Activated CD4-positive, alpha-beta T cell treated with anti-CD3 and anti-CD28 coated beads for 36 hours (primary cell): ENCODE data around the gene STK35. TPM values are rescaled to one million over a fixed set of nuclear protein-coding genes. Genes with fewer than 3 reads are reported as not detected.
A peak's percentile ranks its signal among the peaks of the same experiment; 100 is the strongest.

Experiments used
- ATAC-seq: fragments of 200-7000 bp; cut with Tn5 transposase; one replicate; pipeline ENCODE4 v1.10.0; 2021; ENCODE audit warnings: mild to moderate bottlenecking, moderate library complexity
- CTCF ChIA-PET: fragments of 350-600 bp; sonication (Branson Sonifier 250); formaldehyde crosslinking; loops from one replicate; lab custom pipeline; 2021; ENCODE audit warnings: antibody characterized with exemption; lab: Charles Lee
- POLR2A ChIA-PET: fragments of 350-600 bp; sonication (Branson Sonifier 250); formaldehyde crosslinking; loops from one replicate; lab custom pipeline; 2021; ENCODE audit warnings: antibody characterized with exemption, inconsistent platforms; lab: Charles Lee
- DNase-seq: peaks from one replicate; pipeline ENCODE4 v3.0.0-alpha.2; 2020
- H3K27ac Mint-ChIP-seq: one replicate; pipeline ENCODE4 v1.8.0; 2021; ENCODE audit warnings: mixed read lengths
- H3K27me3 Mint-ChIP-seq: one replicate; pipeline ENCODE4 v1.8.0; 2021; ENCODE audit warnings: mixed read lengths
- H3K36me3 Mint-ChIP-seq: one replicate; pipeline ENCODE4 v1.8.0; 2021; ENCODE audit warnings: low read depth, mixed read lengths
- H3K4me1 Mint-ChIP-seq: one replicate; pipeline ENCODE4 v1.8.0; 2021; ENCODE audit warnings: mixed read lengths
- H3K4me3 Mint-ChIP-seq: one replicate; pipeline ENCODE4 v1.8.0; 2021; ENCODE audit warnings: mild to moderate bottlenecking, moderate library complexity, mixed read lengths
- H3K9me3 Mint-ChIP-seq: one replicate; pipeline ENCODE4 v1.8.0; 2021; ENCODE audit warnings: low read depth, mixed read lengths
- intact Hi-C, 2 experiments: fragments of 100-400 bp; cut with DNase I in 1 of 2; cut with micrococcal nuclease in 1 of 2; formaldehyde crosslinking; loops; one replicate each; pipeline versions ENCODE4 v1.14.2 to v1.15.1; 2022 to 2024; cut with DNase I, micrococcal nuclease
- total RNA-seq, 2 experiments: library from RNA; stranded (reverse); gene quantifications; one replicate each; pipeline ENCODE4 v1.2.3, GENCODE V29; 2021

Gene STK35
- total RNA-seq, 2 experiments from 2014 or later = 18.2 to 20.9 TPM

DNA sequence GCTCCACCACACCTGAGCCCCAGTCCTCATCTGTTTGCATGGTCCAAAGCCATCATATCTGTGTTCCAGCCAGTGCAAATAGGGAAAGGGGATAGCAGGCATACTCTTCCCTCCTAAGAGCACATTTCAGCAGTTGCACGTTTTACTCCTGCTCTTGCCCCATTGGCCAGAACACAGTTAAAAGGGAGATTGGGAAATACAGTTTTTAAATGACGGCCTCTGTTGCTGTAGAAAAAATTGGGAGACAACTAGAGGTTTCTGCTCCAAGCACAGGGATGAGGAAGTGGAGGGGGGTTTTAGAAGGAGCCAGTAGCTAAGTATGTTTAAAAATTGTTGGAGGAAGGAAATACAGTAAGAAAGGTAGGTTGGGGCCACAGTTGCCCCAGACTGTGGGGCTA is 14.6 kb upstream of the STK35 start:
- no peaks in the 10 kb centered on the region for H3K36me3 Mint-ChIP-seq
- no peak overlapping the region for H3K4me3 Mint-ChIP-seq
- ChIA-PET POLR2A (no interaction called here), CTCF (no interaction called here)
- H3K4me1 Mint-ChIP-seq = no peaks in the 10 kb centered on the region
- no peaks in the 10 kb centered on the region for H3K9me3 Mint-ChIP-seq
- peaks cover 22% of the 10 kb centered on the region for H3K27me3 Mint-ChIP-seq
- no peak for ATAC-seq
- DNase-seq = no peak
- intact Hi-C loops = no loop called here
- no peak overlapping the region for H3K27ac Mint-ChIP-seq

DNA sequence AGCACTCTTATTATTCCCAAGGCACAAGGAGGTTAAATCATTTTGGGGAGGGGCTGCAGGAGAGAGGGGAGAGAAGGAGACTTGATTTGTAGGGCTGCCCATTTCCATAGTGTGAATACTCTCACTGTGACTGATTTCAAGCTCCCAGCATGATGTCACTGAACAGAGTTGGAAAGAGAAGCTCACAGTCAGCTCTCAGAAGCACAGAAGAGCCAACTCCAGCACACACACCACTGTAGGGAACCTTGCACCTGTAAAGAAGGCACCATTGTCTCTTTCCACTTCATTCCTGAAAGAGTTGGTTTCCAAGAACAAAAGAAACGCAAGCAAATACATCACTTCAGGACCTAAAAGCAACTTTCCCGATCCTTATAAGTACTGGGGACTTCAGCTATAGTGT is 12.7 kb upstream of the STK35 start:
- DNase-seq (no peak), ATAC-seq (no peak)
- H3K27ac Mint-ChIP-seq = no peak overlapping the region
- no peaks in the 10 kb centered on the region for H3K9me3 Mint-ChIP-seq
- ChIA-PET POLR2A (no interaction called here), CTCF (no interaction called here)
- no peaks in the 10 kb centered on the region for H3K36me3 Mint-ChIP-seq
- H3K4me1 Mint-ChIP-seq = no peaks in the 10 kb centered on the region
- intact Hi-C loops = no loop called here
- H3K4me3 Mint-ChIP-seq = no peak overlapping the region
- peaks cover 28% of the 10 kb centered on the region for H3K27me3 Mint-ChIP-seq

DNA sequence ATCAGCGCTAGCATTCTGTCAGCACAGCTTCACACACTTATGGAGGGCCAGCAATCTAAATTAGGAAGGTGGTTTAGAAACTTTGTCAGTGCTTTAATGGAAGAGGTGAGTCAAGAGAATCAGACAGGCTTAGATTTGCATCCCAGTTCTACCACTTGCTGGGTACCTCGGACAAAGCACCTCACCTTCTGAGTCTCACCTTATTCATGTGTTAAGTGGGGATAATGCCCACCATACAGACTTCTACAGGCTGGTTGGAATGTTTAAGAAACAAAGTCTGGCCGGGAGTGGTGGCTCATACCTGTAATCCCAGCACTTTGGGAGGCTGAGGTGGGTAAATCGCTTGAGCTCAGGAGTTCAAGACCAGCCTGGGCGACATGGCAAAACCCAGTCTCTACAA is 12.2 kb upstream of the STK35 start:
- Mint-ChIP-seq H3K36me3 (no peaks in the 10 kb centered on the region), H3K4me3 (no peak overlapping the region), H3K9me3 (no peaks in the 10 kb centered on the region)

DNA sequence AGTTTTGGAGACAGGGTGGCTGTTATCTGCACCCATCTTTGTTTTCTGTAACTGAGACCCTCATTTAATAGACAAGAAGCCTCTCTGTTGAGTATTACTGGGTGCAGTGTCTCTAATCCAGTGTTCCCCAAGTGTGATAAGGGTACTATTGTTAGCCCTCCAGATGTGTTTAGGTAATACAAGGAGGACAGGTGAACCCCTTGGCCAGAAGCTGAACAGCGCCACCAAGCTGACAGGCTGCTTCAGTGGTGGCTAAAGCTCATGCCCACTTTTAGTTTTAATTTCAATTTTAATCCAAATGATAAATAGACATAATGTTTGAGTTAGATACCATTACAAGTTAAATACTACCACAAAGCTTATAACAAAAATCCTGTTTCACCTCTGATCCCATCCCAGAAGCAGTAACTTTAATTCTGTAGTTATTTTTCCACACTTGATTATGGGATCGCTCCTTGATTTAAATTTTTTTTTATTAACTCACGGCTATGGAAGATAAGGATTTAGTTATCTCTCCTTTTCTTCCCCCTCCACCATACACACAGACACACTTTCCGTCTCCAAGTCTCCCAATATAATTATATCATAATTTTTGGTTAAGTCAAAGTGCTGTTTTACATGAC is 8.4 kb upstream of the STK35 start:
- Mint-ChIP-seq H3K4me3 (no peak overlapping the region), H3K27ac (no peak overlapping the region), H3K9me3 (no peaks in the 10 kb centered on the region), H3K27me3 (peaks cover 24% of the 10 kb centered on the region), H3K4me1 (no peaks in the 10 kb centered on the region), H3K36me3 (no peaks in the 10 kb centered on the region)
- DNase-seq (peak; percentile 65), ATAC-seq (peak; percentile 69)
- POLR2A ChIA-PET = interaction anchor here (2.8 kb wide), 1 partner anchor 9 kb away, joined by 10 read pairs; no protein-coding TSS in a partner anchor
- intact Hi-C loops = loop anchor here in 1 of 2 experiments (1.0 to 2.0 kb wide), 2 partner anchors 87 to 128 kb away; no protein-coding TSS in a partner anchor
- CTCF ChIA-PET = interaction anchor here (0.7 to 2.7 kb wide), 7 partner anchors 10 to 127 kb away, joined by 3 to 17 read pairs (median 4); no protein-coding TSS in a partner anchor

More for the DNA sequence above, 12.2 kb upstream of the STK35 start:
- intact Hi-C loops = no loop called here
- DNase-seq = no peak
- peaks cover 27% of the 10 kb centered on the region for H3K27me3 Mint-ChIP-seq
- no peaks in the 10 kb centered on the region for H3K4me1 Mint-ChIP-seq
- no peak for ATAC-seq
- ChIA-PET CTCF (no interaction called here), POLR2A (no interaction called here)
- H3K27ac Mint-ChIP-seq = no peak overlapping the region

DNA sequence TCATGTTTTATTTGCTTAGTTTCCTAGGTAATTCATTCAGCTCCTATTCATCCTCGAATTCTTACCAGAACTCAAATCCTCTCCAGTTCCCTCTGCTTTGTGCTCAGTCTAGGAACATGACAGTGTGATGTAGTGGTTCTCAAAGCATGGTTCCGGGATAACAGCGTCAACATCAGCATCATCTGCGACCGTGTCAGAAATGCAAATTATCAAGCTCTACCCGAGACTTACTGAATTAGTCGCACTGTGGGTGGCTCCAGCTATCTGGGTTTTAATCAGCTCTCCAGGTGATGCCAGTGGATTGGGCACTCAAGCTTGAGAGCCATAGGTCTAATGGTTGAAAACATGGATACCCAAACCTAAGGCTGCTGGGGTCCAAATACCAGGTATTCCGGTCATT is 7.7 kb upstream of the STK35 start:
- H3K27me3 Mint-ChIP-seq = peaks cover 22% of the 10 kb centered on the region
- no peaks in the 10 kb centered on the region for H3K9me3 Mint-ChIP-seq
- ATAC-seq = peak; percentile 51
- no peaks in the 10 kb centered on the region for H3K36me3 Mint-ChIP-seq
- ChIA-PET CTCF (interaction anchor here (0.7 to 2.7 kb wide), 7 partner anchors 9 to 128 kb away, joined by 3 to 17 read pairs (median 4); no protein-coding TSS in a partner anchor), POLR2A (interaction anchor here (2.8 kb wide), 1 partner anchor 9 kb away, joined by 10 read pairs; no protein-coding TSS in a partner anchor)
- intact Hi-C loops = loop anchor here in 1 of 2 experiments (1.0 to 2.0 kb wide), 2 partner anchors 88 to 129 kb away; no protein-coding TSS in a partner anchor
- H3K4me1 Mint-ChIP-seq = no peaks in the 10 kb centered on the region
- no peak overlapping the region for H3K4me3 Mint-ChIP-seq
- peak; percentile 13 for DNase-seq
- H3K27ac Mint-ChIP-seq = no peak overlapping the region

DNA sequence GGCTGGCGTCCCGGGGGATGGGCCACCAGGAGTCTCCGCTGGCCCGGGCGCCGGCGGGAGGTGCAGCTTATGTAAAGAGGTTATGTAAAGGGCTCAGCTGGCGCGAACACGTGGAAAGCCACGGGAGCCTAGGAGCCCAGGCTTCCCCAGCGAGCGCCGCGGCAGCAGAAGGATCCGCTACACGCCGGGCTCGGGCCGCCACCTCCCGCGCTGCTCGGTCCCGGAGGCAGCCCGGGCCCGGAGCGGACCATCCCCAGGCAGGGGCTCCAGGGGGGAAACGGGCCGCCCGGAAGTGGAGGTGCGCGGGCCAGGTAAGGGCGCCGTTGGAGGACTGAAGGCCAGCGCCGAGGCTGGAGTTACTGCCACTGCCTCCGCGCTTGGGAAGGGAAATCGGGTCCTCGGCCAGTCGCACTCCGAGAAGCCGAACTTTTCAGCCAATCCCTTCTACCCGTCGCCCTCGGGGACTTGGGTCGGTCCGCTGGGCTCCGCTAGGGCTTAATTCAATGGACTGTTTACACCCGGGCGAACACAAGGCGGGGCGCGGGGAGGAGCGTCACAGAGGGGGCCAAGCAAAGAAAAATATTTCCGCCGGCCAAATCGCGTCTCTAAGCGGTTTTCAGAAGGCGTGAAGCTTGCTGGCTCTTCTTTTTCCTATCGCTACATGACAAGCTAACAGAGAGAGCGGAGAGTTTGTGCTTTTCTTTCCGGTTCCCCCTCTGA is 398 bp downstream of the STK35 start:
- DNase-seq (peak; percentile 93), ATAC-seq (peak; percentile 83)
- peaks cover 20% of the 10 kb centered on the region for H3K36me3 Mint-ChIP-seq
- ChIA-PET POLR2A (interaction anchor here (0.6 to 1.8 kb wide), 2 partner anchors 8 to 73 kb away, joined by 3 to 10 read pairs; no protein-coding TSS in a partner anchor), CTCF (interaction anchor here (0.6 to 2.0 kb wide), 4 partner anchors 10 to 117 kb away, joined by 3 to 8 read pairs (median 6); no protein-coding TSS in a partner anchor)
- peaks cover 37% of the 10 kb centered on the region for H3K4me1 Mint-ChIP-seq
- no peaks in the 10 kb centered on the region for H3K27me3 Mint-ChIP-seq
- peak overlapping the region; percentile 81 for H3K4me3 Mint-ChIP-seq
- intact Hi-C loops = loop anchor here (1.0 to 5.0 kb wide), 19 partner anchors 17 to 1720 kb away; partner anchors contain the start of genes AP5S1 (in 1 of the 2), FKBP1A (in 1 of the 2), NOP56 (in 1 of the 2) and NSFL1C (in 1 of the 2)
- H3K27ac Mint-ChIP-seq = peak overlapping the region; percentile 100
- H3K9me3 Mint-ChIP-seq = no peaks in the 10 kb centered on the region

DNA sequence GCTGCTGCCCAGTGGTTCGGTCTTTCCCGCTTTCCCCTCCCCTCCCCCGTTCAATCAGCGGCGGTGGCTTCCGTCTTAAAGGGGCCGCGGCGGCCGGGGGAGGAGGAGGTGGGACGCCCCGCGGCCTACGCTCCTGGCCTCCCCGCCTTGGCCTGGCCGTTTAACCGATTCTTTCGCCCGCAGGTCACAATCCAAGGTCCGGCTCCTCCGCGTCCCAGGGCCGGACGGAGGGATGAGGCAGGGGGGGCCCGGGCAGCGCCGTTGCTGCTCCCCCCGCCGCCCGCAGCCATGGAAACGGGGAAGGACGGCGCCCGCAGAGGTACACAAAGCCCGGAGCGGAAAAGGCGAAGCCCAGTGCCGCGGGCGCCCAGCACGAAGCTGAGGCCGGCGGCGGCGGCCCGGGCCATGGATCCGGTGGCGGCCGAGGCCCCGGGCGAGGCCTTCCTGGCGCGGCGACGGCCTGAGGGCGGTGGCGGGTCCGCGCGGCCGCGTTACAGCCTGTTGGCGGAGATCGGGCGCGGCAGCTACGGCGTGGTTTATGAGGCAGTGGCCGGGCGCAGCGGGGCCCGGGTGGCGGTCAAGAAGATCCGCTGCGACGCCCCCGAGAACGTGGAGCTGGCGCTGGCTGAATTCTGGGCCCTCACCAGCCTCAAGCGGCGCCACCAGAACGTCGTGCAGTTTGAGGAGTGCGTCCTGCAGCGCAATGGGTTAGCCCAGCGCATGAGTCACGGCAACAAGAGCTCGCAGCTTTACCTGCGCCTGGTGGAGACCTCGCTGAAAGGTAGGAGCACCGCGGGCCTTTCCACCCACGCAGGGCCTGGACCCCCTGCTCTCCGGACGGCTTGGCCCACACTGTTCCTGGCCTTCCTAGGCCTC is 1.2 kb downstream of the STK35 start:
- Mint-ChIP-seq H3K9me3 (no peaks in the 10 kb centered on the region), H3K4me3 (peak overlapping the region; percentile 81), H3K36me3 (peaks cover 20% of the 10 kb centered on the region), H3K4me1 (peaks cover 45% of the 10 kb centered on the region), H3K27me3 (no peaks in the 10 kb centered on the region), H3K27ac (peak overlapping the region; percentile 100)
- CTCF ChIA-PET = interaction anchor here (0.6 to 2.0 kb wide), 8 partner anchors 10 to 569 kb away, joined by 3 to 12 read pairs (median 4); no protein-coding TSS in a partner anchor
- ATAC-seq (peak; percentile 66), DNase-seq (peak; percentile 90)
- POLR2A ChIA-PET = interaction anchor here (0.6 to 1.8 kb wide), 6 partner anchors 9 to 73 kb away, joined by 3 to 10 read pairs (median 4); no protein-coding TSS in a partner anchor
- intact Hi-C loops = loop anchor here (1.0 to 5.0 kb wide), 18 partner anchors 16 to 1719 kb away; partner anchors contain the start of genes AP5S1 (in 1 of the 2), FKBP1A (in 1 of the 2), NOP56 (in 1 of the 2) and NSFL1C (in 1 of the 2)

DNA sequence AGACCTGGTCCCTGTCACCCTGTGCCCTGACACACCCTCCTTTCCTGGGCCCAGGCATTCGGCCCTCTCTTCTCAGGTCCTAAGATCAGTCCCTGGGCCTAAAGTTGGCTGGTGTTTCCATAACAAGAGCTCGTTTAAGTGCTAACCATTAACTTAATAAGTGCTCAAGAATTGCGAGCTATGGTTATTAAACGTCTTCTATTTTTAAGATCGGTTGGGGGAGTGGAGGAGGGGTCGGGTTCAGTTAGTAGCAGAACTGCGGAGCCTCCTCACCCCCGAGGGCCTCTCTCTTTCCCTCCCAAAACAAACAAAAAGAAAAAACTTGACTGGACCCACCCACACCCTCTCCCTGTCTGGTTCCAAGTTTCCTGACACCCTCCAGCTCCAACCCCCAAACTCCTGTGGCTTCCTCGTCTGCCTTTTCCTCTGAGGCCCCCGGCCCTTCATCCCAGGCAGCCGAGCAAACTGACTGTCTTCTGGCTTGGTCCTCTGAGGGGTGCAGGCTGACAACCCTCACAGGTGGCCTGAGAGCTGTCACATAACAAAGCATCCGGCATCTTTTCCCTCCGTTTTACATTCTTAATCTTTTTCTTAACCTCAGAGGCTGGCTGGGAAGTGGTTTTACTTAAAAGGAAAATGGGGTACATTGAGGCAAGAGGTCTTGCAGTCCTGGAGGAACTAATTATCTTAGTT is 2.0 kb downstream of the STK35 start:
- ATAC-seq = no peak
- H3K36me3 Mint-ChIP-seq = peaks cover 22% of the 10 kb centered on the region
- peak overlapping the region; percentile 81 for H3K4me3 Mint-ChIP-seq
- no peak for DNase-seq
- ChIA-PET CTCF (interaction anchor here (0.6 to 2.0 kb wide), 8 partner anchors 9 to 568 kb away, joined by 3 to 12 read pairs (median 4); no protein-coding TSS in a partner anchor), POLR2A (interaction anchor here (0.6 to 1.8 kb wide), 6 partner anchors 8 to 132 kb away, joined by 3 to 10 read pairs (median 4); no protein-coding TSS in a partner anchor)
- no peaks in the 10 kb centered on the region for H3K9me3 Mint-ChIP-seq
- H3K27ac Mint-ChIP-seq = peak overlapping the region; percentile 75
- H3K27me3 Mint-ChIP-seq = no peaks in the 10 kb centered on the region
- peaks cover 51% of the 10 kb centered on the region for H3K4me1 Mint-ChIP-seq
- intact Hi-C loops = loop anchor here (2.0 to 5.0 kb wide), 7 partner anchors 15 to 1719 kb away; partner anchors contain the start of genes AP5S1 (in 1 of the 2) and RBCK1 (in 1 of the 2)

DNA sequence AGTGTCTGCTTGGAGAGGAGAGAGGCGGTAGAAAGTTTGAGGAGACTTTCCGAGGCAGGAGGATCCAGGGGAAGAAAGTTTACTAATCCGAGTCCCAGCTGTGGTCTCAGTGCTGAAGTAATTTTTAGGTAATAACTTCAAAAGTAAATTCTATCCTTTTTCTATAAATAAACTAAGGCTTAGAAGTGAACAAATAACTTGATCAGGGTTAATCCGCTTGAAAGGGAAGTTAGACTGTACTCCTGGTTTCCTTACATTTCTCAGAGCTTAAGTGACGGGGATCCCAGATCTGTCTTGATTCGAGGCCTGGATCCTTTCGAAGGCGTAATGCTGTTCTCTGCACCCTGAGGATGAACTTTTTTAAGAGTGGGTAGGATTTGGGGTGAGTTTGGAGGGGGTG is 2.6 kb downstream of the STK35 start:
- ChIA-PET POLR2A (interaction anchor here (1.3 kb wide), 1 partner anchor 8 kb away, joined by 4 read pairs; no protein-coding TSS in a partner anchor), CTCF (interaction anchor here (0.8 to 2.0 kb wide), 4 partner anchors 11 to 139 kb away, joined by 3 to 12 read pairs (median 6); no protein-coding TSS in a partner anchor)
- Mint-ChIP-seq H3K36me3 (peaks cover 25% of the 10 kb centered on the region), H3K27me3 (no peaks in the 10 kb centered on the region), H3K4me1 (peaks cover 57% of the 10 kb centered on the region), H3K9me3 (no peaks in the 10 kb centered on the region), H3K4me3 (peak overlapping the region; percentile 81), H3K27ac (peak overlapping the region; percentile 75)
- ATAC-seq (no peak), DNase-seq (no peak)
- intact Hi-C loops = loop anchor here in 1 of 2 experiments (5.0 kb wide), 4 partner anchors 348 to 1718 kb away; partner anchors contain the start of genes AP5S1 and RBCK1
